ENCODE measurements around the gene COL7A1.

COL7A1 gene

GRCh38 chr3:48607519-48607918, 12.4 kb upstream of the COL7A1 start:
- in situ Hi-C loops (cut with HindIII; ENCODE audit: low sequenced_read_pairs), result no loop called here
- H3K4me3 ChIP-seq (ENCODE audit: low read depth, low read length), result no peak overlapping the region
- no peak for TF ChIP-seq CTCF (IDR thresholded peaks at IDR 0.05; ENCODE audit: low read depth, low read length)
- DNase-seq (ENCODE audit: low read depth, low spot score), result no peak

DNA sequence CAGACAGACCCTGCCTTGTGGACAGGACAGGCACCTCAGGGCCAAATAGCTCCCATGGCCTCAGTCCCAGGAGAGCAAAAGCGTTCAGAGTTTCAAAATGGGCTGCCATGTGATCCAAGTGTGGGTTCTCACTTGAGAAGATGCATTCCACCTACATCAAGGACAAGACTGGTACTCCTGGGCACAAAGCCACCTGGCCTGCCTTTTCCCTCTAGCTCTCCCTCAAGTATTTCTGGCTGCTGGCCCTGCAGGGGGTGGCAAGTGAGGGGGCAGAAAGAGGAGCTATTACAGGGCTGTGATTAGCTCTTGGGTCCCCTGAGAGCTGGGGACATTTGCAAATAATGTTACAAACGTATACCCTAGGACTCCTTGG, 6.5 kb upstream of the COL7A1 start:
- TF ChIP-seq CTCF (IDR thresholded peaks at IDR 0.05; ENCODE audit: low read depth, low read length), result no peak
- in situ Hi-C loops (cut with HindIII; ENCODE audit: low sequenced_read_pairs), result no loop called here
- H3K4me3 ChIP-seq (ENCODE audit: low read depth, low read length), result no peak overlapping the region
- DNase-seq (ENCODE audit: low read depth, low spot score), result no peak

- no peak for DNase-seq (ENCODE audit: low read depth, low spot score)
- no peak overlapping the region for H3K4me3 ChIP-seq (ENCODE audit: low read depth, low read length)
- TF ChIP-seq CTCF (IDR thresholded peaks at IDR 0.05; ENCODE audit: low read depth, low read length), result no peak
- in situ Hi-C loops (cut with HindIII; ENCODE audit: low sequenced_read_pairs), result no loop called here
These were observed 5.8 kb upstream of the COL7A1 start for GRCh38 chr3:48600711-48601621.

GRCh38 chr3:48599509-48600285, 4.6 kb upstream of the COL7A1 start:
- H3K4me3 ChIP-seq (ENCODE audit: low read depth, low read length), result no peak overlapping the region
- no peak for TF ChIP-seq CTCF (IDR thresholded peaks at IDR 0.05; ENCODE audit: low read depth, low read length)
- no peak for DNase-seq (ENCODE audit: low read depth, low spot score)
- in situ Hi-C loops (cut with HindIII; ENCODE audit: low sequenced_read_pairs), result no loop called here

GRCh38 chr3:48599077-48599501, 4.0 kb upstream of the COL7A1 start:
- no peak for DNase-seq (ENCODE audit: low read depth, low spot score)
- no peak for TF ChIP-seq CTCF (IDR thresholded peaks at IDR 0.05; ENCODE audit: low read depth, low read length)
- in situ Hi-C loops (cut with HindIII; ENCODE audit: low sequenced_read_pairs), result no loop called here
- no peak overlapping the region for H3K4me3 ChIP-seq (ENCODE audit: low read depth, low read length)

GRCh38 chr3:48598323-48599076, 3.4 kb upstream of the COL7A1 start:
- H3K4me3 ChIP-seq (ENCODE audit: low read depth, low read length), result no peak overlapping the region
- TF ChIP-seq CTCF (IDR thresholded peaks at IDR 0.05; ENCODE audit: low read depth, low read length), result no peak
- in situ Hi-C loops (cut with HindIII; ENCODE audit: low sequenced_read_pairs), result no loop called here
- peak; percentile 95 for DNase-seq (ENCODE audit: low read depth, low spot score)
